GM21367 (cell line): ENCODE measurements around the gene GDF7.

ENCODE experiments used
- ATAC-seq: cut with Tn5 transposase; IDR thresholded peaks from one replicate; pipeline ENCODE4 v1.9.1; 2021; ENCODE audit not compliant: unreplicated experiment

The GDF7 gene

DNA sequence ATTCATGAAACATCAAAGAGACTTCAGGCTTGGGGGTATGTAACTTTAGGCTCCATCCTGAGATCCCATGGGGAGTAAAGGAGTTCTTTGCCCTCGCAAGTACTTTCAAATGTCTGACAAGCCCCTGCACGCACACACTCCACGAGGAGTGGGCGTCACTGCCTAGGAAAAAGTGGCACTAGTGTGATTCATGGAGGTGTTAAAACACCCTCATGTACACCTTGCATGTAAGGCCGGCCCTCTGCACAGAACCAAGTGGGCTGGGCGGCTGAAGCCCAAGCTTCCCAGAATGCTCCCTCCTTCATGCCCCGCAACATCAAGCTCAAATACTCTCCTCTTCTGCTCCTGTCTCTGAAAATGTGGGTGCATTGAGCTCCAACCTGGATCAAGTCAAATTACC lies 23.9 kb upstream of the GDF7 start:
- no peak for ATAC-seq

DNA sequence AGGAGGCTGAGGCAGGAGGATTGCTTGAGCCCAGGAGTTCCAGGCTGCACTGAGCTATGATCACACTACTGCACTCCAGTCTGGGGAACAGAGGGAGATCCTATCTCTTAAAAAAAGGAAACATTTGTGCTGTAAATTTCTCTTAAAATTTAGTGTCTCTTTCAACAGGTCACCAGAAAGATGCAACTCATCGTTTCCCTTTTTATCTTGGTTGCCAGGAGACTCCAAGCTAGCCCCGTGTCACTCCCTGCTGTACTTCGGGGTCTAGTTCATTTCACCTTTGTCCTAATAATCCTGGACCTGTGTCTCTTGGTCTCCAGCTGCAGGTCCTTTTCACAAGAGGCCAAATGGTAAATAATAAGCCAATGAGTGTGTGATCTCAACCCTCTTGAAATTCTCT lies 23.1 kb upstream of the GDF7 start:
- ATAC-seq: no peak

DNA sequence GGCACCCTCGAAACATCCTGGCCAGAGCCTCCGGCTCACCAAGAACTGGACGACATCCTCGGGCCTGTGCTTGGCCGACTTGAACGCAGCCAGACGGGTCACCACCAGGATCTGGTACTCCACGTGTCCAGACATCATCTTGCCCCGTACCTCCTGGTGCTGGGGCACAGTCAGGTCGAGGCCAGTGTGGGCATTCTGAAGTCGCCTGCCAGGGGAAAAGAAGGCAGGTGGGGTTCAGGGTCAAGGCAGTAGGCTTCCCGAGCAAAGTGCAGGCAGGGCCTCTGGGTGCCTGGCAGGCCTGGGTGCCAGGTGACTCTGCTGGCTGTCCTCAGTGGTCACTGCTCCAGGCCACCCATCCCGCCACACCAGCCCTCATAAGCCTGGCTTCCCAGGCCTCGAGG lies 21.6 kb upstream of the GDF7 start:
- no peak for ATAC-seq

DNA sequence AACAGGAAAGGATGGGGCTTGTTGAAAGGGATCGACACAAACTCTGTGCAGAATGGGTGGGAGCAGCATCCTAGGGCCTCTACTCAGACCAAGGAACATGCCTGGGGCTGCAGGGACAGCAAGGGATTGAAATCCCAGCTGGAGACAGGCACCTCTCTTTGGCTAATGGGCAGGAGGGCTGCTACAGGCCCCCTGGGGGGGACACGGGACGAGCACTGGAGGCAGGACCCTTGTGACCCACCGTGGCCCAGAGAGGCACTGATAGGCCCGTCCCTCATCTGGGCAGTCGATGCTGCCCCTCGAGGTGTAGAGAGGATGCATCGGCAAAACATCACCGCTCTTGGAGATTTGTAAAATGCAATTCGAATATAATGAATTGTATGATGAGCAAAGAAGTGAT lies 21.2 kb upstream of the GDF7 start:
- no peak for ATAC-seq

DNA sequence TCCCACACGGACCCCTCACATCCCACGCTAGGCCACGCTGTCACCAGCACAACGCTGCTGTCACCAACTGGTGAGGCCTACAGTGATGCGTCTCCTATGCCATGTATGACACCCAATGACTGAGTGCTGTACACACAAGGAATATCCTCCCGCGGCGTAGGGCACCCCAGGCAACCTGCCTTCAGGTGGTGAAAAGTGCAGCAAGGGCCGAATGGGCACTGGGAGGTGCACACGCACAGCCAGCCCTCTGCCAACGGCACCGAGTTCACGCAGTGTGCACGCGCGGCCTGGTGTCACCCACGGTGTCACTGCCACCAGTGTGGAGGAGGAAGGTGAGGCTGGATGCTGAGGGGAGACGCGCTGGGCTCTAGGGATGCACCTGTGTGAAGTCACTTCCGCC lies 20.5 kb upstream of the GDF7 start:
- ATAC-seq: no peak

DNA sequence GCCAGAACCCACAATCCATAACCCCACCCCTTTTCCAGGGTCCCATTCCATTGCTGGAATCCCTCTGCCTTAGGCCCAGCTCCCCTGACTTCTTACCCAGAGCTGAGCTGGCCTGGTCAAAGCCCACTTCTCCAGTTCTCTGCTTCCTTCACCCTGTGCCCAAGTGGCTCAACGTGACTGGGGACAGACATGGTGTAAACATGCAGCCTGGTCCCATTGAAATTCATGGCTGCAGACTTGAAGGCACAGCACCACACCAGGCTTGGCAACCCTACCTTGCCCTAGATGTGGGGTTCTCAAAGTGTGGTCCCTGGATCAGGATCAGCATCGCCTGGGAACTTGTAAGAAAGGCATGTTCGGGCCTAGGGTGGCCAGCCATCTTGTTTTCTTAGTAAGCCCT lies 19.7 kb upstream of the GDF7 start:
- ATAC-seq: no peak

DNA sequence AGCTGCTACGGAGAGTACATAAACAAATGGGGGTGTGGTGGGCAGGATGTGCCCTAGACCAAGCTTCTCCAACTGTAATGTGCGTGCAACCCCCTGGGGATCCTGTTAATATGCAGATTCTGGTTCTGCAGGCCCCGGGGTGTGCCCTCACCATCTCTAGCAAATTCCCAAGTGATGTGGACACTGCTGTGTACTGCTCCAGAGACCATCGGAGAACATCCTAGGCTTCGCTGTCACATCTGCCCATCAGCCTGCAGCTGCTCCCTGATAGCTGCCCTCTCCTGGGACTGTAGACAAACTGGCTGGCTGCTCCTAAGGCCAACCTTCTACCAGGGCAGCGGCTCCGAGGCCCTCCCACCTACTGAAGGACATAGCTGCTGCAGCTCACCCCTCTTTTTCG lies 19.2 kb upstream of the GDF7 start:
- no peak for ATAC-seq

DNA sequence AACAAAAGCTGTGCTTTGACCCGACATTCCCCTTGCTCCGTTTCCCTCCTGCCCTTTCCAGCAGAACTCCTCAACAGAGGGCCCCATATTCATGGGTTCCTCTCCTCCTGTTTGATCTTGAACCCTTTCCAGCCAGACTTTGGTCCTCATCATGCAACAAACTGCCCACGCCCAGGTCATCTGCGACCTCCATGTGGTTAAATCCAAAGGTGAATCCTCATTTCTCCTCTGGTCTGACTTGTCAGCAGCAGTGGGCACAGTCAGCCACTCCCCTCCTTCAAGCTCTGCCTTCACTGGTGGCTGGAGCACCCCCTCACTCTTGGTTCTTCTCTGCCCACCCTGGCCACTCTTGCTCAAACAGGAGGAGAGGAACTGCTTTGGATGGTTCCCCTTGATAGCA lies 18.7 kb upstream of the GDF7 start:
- no peak for ATAC-seq

DNA sequence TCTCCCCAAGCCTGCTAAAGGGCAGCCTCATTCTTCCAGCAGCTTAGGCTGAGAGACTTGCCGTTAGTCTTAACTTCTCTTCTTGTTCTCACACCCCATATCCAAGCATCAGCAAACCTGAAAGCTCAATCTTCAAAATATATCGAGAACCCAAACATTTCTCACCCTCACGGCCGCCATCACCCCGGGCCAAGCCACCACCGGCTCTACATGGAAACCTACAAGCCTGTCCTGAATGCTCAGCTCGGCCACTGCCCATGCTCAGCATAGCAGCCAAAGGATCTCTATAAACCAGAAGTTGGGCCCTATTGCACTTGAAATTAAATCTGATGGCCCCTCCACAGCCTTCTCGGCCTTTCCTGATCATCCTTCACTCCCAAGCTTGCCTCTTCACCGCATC lies 18.1 kb upstream of the GDF7 start:
- no peak for ATAC-seq

DNA sequence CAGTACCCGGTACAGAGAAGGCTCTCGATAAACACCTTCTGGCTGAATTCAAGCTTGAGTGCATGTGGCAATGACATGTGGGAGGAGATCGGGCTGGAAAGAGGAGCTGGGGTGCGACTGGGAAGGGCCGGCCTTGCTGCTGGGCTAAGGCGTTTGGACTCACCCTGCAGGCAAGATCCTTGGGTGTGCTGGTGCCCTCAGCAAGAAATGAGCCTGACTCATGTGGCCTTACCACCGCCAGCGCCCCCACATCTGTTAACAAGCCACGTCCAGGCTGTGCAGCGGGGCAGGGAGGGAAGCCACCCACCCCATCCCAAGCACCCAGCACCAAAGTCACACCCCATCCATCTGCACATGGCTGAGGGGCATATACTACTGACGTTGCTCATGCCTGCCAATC lies 17.4 kb upstream of the GDF7 start:
- ATAC-seq: no peak

DNA sequence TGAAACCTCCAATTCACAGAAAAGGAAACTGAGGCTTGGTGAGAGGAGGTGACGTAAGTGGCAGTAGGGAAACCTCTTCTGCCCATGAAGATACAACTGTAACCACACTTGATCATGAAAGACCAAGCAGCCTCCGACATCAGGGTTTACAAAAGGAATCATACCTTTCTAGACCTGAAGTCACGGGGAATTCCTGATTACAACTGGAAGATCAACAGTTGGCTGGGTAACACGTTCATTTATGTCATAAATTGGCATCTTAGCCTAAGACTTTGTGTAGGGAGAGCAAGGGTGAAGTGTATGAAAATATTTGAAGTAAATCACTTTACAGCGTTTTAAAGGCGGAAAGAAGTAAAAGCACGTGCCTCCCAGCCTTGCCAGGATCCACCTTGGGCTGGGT lies 17.0 kb upstream of the GDF7 start:
- ATAC-seq: no peak

DNA sequence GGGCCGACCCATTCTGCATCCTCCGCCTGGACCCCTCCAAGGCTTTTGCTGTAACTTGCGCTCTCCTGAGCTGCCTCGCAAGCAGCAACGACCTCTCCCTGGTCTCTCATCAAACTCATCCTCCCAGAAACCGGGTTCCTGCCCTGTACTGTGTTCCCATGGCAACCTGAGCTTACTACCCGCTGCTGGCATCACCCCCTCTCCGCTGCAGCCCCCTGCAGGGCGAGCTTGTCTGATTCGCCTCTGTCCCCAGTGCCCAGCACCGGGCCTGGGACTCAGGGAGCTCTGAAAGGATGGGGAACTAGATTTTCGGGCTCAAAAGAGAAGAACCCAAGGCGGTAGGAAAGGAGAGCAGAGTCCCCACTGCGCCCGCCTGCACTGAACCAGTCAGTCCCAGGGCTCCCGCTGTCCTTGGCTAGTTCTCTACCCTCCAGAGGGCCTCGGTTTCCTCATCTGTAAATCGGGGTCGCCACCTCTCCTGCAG lies 16.5 kb upstream of the GDF7 start:
- ATAC-seq: peak; percentile 1

DNA sequence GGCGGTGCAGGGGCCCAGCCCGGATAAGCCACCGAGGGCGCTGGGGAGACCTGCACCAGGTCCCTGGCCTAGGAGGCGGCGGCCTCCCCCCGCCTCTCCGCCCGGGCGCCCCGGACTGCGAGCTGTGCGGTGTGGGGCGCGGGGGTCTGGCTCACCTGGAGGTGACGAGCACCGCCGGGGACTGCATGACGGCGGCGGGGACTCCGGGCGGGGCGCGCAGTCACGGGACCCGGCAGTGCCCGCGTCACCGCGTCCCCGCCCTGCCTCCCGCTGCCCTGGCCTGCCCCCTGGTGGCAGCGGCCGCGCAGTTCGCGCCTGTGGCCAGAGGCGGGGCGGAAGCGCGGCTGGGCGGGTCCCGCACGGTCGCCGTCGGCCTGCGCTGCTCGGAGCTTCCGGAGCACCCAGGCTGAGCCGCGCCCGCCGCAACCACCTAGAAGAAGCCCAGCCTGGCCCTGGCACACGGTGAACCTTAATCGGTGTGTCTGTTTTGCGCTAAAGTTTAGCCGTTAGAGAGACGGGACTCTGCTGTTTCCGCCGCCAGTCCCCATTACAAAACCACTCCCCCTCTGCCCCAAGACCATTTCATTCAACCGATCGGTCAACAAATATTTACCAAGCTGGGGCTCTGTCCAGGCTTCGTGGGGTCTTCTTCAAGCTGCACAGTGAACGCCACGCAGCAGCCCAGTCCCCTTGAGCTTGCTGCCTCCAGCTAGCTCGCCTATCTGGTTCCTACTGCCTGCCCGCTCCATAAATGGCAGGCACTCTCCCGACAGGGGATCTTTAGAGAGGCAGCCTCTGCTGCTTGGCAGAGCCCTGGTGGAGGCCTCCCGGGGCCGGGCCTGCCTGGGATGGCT lies 15.8 kb upstream of the GDF7 start, which contains the start of gene HS1BP3:
TSS of gene HS1BP3 (minus strand) at position 222 of the 854 bp plus-strand sequence. CDS start at position 187, 35 bp downstream.
- ATAC-seq: peak; percentile 95

DNA sequence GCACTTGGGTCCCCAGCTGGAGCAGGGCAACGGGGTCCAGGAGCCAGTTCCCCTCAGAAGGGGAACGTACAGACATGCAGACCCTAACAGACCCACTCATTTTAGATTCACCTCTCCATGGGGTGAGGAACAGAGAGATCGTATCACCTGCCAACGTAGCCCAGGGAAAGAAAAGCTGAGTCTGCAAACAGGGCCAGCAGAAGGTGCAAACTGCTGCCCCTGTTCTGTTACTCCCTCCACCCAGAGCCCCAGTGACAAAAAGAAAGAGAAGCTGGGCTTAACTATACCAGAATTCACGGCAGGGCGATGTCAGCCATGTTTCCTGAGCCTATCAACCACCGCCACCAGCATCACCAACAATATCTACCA lies 15.2 kb upstream of the GDF7 start:
- ATAC-seq: no peak

DNA sequence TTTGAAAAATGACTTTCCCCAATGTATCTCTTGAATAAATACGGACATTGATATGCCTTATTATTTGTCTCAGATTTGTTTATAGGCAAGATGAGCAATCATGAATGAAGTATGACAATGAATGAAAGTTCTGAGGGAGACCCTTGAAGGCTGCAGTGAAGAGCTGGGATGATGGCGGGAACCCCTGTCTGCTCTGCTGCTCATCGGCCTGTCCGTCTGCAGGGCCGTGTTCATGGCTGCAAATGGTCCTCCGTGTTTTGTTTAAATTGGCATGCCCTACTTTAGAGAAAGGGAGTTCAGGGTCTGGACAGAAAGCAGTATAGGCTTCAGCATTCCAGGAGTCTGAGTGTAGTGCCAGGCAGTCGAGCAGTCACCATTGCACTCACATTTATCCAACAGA lies 14.8 kb upstream of the GDF7 start:
- ATAC-seq: no peak

DNA sequence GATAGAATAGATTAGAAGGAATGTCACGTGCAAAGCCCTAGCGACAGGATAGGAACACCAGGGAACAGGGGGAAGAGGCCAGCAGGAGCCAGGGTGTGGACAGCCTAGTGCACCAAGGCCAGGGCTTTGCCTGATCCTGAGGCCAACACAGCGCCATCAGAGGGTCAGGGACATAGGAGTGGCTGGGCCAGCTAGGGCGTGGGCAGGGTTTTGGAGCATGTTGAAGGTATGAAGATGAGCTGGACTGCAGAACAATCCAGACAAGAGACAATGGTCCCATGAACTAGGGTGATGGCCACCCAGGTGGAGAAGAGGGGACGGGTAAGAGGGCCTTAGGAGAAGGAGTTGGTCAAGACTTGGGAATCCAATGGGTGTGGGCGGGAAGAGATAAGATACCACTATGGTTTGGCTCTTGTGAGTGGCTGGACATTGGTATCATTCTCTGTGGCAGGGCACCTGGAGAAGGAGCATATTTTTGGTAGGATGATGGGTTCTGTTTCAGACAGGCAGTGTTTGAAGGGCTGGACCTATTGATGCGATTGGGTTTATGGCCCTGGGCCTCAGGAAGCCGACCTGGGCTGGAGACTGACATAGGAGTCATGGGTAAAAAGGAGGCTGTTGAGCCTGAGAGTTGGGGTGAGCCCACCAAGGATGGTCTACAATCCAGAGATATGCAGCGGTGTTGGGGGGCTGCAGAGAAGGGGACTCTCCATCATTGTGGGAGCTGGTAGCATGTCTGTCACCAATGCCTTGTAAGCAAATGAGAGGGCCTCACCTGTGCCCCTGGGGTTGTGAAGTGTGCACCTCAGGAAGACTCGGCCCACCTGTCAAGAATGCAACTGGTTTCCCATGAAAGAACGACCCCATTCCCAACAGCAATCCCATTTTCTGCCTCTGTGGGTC lies 14.0 kb upstream of the GDF7 start:
- no peak for ATAC-seq

DNA sequence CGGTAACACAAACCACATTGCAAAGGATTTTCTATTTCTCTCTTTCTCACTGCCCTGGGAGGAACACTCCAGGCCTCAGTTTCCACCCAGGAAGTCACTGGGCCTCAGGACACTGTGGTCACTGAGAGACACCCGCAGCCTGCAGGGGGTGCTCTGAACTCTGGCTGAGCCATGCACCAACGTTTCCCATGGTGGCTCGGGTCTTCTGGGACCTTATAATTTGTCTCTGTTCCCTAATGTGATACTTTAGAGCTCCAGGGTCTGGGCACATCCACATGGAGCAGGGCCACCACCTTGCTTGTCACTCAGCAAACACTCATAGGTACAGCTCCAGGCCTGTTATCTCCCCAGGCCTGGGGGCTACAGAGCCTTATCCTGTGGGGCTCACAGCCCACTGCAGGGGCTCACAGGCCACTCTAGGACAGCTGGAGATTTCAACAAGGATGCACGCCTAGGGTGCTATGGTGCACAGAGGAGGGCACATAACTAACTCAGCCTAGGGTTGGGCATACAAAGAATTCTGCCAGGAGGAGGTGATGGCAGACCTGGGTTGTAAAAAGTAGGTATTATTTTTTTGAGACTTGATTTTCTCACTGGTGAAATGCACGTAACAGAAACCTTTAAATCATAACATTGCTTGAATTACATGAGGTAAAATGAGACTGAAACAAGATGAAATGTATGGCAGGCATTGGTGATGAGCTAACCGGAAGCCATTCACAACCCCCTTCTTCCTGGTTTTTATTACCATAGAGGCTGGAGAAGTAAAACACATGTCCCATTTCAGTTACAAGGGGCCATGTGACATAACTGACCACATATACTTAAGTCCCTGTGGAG lies 13.0 kb upstream of the GDF7 start:
- ATAC-seq: no peak

DNA sequence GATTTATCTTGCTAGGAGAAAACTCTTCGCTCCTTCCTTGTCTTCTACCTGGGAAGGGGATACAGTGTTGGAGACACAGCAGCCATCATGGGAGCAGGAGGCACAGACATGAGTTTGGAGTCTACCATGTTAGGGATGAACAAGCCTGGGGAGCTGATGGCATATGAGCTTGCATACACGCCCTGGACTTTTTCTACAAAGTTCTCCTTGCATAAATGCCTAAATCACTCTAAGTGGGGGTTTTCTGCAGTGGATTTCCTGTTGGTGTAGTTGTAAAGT lies 12.5 kb upstream of the GDF7 start:
- ATAC-seq: no peak

DNA sequence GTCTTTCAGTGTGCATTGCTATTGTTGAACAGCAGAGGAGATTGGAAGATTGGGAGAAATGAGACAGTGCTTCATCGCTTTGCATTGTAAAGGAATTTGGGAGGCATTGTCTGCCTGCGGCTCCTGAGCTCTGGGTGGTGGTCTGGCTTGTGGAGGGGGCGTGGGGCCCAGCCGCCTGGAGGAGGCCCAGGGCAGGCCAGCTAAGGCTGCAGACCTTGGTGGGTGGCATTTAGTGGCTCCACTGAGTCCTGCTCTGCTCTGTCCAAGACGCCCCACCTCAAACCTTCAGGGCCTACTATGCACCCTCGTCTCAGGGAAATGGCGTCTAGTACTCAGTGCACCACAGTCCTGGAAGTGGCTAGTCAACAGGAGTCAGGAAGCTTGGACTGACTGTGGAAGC lies 10.4 kb upstream of the GDF7 start:
- no peak for ATAC-seq

DNA sequence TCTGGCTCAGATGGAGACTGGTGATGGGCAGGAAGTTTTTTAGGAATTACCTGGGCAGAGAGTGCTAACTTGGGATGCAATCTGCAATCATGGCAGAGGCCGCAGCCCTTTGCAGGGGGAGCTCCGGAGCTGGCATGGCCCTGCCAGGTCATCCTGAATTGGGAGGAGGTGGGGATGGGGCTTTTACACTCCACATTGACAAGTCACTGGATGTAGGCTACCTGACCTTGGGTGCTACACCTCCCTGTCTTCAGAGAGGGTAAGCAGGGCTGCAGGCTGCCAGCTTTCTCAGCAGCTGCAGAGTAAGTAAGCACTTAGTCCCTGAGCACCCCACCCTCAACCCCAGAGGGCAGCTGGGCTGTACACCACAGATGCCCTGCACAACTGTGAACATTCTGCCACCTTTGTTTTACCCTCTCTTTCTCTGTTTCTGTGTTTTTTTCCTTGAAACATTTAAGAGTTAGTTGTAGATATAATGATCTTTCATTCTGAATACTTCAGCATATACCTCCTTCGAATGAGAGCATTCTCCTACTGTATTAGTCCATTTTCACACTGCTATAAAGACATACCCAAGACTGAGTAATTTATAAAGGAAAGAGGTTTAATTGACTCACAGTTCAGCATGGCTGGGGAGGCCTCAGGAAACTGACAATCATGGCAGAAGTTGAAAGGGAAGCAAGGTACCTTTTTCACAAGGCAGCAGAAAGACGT lies 9.3 kb upstream of the GDF7 start:
- no peak for ATAC-seq
